A549 (cell line): Measurements from ENCODE around the gene CCDC50.

Experiments used
- CHD4 ChIP-seq: fragments of 200-600 bp; sonication (generic); IDR thresholded peaks from 2 replicates; pipeline ENCODE4 v1.6.1; 2016; ENCODE audit warnings: antibody characterized with exemption, mild to moderate bottlenecking, borderline replicate concordance
- KDM1A ChIP-seq: fragments of 200-600 bp; sonication (generic); IDR thresholded peaks from 2 replicates; pipeline ENCODE4 v1.6.1; 2016; ENCODE audit warnings: low read depth, mild to moderate bottlenecking
- KDM5A ChIP-seq: fragments of 200-600 bp; sonication (generic); IDR thresholded peaks from 2 replicates; pipeline ENCODE4 v1.6.1; 2016; ENCODE audit warnings: antibody characterized with exemption, mild to moderate bottlenecking
- SMC3 ChIP-seq: fragments of >200 bp; sonication (Bioruptor Twin); formaldehyde crosslinking; IDR thresholded peaks from 3 replicates; pipeline ENCODE4 v1.6.1; 2018; ENCODE audit warnings: inconsistent platforms
- TF ChIP-seq, protein P1 (sequence below): fragments of >200 bp; sonication (Bioruptor Twin); formaldehyde crosslinking; IDR thresholded peaks from 3 replicates; pipeline ENCODE4 v1.5.1; 2016
- TF ChIP-seq, protein P2 (sequence below): fragments of 200-600 bp; sonication (generic); IDR thresholded peaks from 2 replicates; pipeline ENCODE4 v1.6.1; 2016; ENCODE audit warnings: antibody characterized with exemption, mild to moderate bottlenecking, moderate library complexity

DNA sequence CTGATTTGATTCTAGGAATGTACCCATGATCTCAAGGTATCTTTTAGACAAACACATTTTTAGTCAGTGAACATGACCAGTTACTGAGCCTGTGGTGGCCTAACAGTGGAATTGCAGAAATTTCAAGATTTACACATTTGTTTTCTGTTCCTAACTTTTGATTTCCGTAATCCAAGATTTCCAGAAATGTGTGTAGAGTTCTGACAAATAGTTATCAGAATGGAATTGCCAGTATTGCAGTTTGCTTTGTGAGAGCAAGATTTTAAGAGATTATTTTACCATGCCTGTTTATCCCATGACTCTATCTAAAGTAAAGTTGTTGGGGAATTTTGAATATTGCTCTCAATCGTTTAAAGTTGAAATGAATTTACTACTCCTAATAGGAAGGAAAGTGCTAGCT lies 12.8 kb downstream of the CCDC50 start:
- TF ChIP-seq CHD4, result no peak
- TF ChIP-seq, protein P1, sequence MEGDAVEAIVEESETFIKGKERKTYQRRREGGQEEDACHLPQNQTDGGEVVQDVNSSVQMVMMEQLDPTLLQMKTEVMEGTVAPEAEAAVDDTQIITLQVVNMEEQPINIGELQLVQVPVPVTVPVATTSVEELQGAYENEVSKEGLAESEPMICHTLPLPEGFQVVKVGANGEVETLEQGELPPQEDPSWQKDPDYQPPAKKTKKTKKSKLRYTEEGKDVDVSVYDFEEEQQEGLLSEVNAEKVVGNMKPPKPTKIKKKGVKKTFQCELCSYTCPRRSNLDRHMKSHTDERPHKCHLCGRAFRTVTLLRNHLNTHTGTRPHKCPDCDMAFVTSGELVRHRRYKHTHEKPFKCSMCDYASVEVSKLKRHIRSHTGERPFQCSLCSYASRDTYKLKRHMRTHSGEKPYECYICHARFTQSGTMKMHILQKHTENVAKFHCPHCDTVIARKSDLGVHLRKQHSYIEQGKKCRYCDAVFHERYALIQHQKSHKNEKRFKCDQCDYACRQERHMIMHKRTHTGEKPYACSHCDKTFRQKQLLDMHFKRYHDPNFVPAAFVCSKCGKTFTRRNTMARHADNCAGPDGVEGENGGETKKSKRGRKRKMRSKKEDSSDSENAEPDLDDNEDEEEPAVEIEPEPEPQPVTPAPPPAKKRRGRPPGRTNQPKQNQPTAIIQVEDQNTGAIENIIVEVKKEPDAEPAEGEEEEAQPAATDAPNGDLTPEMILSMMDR, result no peak
- TF ChIP-seq, protein P2, sequence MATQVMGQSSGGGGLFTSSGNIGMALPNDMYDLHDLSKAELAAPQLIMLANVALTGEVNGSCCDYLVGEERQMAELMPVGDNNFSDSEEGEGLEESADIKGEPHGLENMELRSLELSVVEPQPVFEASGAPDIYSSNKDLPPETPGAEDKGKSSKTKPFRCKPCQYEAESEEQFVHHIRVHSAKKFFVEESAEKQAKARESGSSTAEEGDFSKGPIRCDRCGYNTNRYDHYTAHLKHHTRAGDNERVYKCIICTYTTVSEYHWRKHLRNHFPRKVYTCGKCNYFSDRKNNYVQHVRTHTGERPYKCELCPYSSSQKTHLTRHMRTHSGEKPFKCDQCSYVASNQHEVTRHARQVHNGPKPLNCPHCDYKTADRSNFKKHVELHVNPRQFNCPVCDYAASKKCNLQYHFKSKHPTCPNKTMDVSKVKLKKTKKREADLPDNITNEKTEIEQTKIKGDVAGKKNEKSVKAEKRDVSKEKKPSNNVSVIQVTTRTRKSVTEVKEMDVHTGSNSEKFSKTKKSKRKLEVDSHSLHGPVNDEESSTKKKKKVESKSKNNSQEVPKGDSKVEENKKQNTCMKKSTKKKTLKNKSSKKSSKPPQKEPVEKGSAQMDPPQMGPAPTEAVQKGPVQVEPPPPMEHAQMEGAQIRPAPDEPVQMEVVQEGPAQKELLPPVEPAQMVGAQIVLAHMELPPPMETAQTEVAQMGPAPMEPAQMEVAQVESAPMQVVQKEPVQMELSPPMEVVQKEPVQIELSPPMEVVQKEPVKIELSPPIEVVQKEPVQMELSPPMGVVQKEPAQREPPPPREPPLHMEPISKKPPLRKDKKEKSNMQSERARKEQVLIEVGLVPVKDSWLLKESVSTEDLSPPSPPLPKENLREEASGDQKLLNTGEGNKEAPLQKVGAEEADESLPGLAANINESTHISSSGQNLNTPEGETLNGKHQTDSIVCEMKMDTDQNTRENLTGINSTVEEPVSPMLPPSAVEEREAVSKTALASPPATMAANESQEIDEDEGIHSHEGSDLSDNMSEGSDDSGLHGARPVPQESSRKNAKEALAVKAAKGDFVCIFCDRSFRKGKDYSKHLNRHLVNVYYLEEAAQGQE, result no peak
- no peak for TF ChIP-seq KDM5A
- TF ChIP-seq KDM1A, result no peak
- no peak for TF ChIP-seq SMC3
